Measurements from ENCODE around the gene RPLP1.

DNA sequence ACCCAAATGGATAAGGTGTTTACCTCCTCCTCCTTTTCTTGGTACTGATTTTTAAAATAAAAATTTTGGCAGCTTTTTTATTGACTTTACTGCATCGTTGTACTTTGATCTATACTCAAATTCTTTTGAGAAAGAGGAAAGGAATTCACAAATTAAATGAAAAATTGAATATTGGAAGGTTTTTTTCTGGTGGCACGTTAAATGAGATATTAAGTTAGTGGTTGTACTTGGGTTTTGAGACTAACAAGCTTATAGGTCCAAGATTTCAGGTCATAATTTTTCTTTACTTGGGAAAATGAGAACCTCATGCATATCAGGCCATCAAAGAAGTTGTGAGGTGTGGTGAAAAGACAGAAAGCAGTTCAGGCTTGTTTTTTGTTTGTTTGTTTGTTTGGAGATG lies 14.1 kb downstream of the RPLP1 start:
- TF ChIP-seq POLR2A (IDR thresholded peaks at IDR 0.05), result no peak
- TF ChIP-seq, protein P1, sequence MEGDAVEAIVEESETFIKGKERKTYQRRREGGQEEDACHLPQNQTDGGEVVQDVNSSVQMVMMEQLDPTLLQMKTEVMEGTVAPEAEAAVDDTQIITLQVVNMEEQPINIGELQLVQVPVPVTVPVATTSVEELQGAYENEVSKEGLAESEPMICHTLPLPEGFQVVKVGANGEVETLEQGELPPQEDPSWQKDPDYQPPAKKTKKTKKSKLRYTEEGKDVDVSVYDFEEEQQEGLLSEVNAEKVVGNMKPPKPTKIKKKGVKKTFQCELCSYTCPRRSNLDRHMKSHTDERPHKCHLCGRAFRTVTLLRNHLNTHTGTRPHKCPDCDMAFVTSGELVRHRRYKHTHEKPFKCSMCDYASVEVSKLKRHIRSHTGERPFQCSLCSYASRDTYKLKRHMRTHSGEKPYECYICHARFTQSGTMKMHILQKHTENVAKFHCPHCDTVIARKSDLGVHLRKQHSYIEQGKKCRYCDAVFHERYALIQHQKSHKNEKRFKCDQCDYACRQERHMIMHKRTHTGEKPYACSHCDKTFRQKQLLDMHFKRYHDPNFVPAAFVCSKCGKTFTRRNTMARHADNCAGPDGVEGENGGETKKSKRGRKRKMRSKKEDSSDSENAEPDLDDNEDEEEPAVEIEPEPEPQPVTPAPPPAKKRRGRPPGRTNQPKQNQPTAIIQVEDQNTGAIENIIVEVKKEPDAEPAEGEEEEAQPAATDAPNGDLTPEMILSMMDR (IDR thresholded peaks at IDR 0.05), result no peak

Data from testis (tissue), 2 donors.